Amniotic stem cell (primary cell): ENCODE results near the gene ZNF212.
"Not testable (repeated sequence)": the region's sequence is repeated elsewhere in the genome, so short reads cannot be mapped to it uniquely, and the experiment has no call there.

ENCODE experiments used
- DNase-seq: peaks from one replicate; lab custom pipeline; 2025; lab: John Stamatoyannopoulos, UW

Gene ZNF212

GRCh38 chr7:149218469-149219420 lies 20.7 kb upstream of the ZNF212 start:
- no peak for DNase-seq

DNA sequence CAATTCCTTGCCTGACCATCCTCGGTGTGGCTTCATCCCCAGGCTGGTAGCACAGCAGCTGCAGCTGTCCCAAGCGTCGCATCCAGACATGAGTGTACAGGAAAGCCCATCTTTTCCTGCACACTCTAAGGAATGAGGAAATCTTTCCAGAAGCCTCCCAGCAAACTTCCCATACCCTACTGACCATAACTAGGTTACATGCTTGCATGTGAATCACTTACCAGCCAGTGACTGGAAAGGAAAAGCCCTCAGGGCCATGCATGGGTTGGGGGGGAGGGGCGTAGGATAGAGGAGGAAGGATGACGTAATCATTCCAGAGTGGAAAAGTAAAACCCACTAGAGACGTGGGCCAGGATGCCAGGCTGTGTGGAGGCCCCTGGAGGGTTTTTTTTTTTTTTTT lies 18.9 kb upstream of the ZNF212 start:
- DNase-seq = no peak

DNA sequence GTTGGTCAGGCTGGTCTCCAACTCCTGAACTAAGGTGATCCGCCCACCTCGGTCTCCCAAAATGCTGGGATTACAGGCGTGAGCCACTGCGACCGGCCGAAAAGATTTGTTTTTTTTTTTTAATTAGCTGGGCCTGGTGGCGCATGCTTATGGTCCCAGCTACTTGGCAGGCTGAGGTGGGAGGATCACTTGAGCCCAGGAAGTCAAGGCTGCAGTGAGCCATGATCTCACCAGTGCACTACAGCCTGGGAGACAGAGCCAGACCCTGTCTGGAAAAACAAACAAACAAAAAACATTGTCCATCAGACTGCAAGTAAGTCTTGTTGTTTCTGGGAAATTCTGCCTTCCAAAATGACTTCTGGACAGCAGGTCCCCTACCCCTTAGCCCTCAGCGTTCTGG lies 16.3 kb upstream of the ZNF212 start:
- DNase-seq = no peak

DNA sequence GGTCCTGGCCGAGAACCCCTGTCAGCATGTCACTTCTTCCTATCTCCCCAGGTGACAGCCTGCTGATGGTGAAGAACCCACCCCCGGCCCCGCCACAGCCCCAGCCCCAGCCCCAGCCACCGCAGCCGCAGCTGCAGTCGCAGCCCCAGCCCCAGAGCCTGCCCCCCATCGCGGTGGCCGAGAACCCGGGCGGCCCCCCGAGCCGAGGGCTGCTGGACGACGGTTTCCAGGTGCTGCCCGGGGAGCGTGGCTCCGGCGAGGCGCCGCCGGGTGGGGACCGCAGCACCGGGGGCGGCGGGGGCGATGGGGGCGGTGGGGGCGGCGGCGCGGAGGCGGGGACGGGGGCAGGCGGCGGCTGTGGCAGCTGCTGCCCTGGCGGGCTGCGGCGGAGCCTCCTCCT lies 15.7 kb upstream of the ZNF212 start:
- no peak for DNase-seq

- DNase-seq = no peak
Measured at GRCh38 chr7:149224352-149224751, 15.1 kb upstream of the ZNF212 start.

DNA sequence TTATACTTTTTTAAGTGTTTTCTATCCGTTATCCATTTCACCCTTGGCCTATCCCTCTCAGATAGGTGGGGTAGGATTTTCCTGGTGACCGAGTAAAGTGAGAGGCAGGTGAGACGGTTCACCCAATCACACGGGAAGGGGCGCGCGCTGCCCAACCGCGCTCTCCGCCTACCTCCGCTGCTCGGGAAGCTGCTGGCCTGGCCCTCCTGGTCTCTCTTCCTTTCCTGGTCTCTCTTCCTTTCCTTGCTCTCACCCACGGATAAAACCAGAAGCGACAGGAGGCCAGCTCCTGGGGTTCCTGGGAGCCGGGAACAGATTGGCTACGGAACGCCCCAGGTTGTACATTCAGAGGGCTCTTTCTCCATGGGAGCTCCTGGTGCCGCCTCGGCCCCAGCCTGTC lies 14.3 kb upstream of the ZNF212 start:
- no peak for DNase-seq

DNA sequence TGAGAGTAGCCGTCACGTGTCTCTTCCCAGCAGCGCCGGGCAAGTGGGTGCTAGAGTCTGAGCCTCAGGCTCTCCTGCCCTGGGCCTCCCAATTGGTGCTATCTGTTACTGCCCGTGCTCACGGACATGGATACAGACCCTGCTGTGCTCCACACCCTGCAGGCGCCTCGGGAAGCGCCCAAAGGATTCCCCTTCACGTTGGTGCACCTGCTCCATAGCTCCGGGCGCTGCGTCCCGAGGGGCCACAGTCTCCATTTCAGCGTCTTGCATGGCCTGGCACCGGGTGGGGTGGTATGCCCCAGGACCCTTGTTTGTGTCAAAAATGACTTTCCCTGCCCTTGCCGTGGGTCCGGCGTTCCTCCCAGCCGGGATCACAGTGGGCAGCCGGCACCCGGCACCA lies 13.8 kb upstream of the ZNF212 start:
- DNase-seq = no peak

DNA sequence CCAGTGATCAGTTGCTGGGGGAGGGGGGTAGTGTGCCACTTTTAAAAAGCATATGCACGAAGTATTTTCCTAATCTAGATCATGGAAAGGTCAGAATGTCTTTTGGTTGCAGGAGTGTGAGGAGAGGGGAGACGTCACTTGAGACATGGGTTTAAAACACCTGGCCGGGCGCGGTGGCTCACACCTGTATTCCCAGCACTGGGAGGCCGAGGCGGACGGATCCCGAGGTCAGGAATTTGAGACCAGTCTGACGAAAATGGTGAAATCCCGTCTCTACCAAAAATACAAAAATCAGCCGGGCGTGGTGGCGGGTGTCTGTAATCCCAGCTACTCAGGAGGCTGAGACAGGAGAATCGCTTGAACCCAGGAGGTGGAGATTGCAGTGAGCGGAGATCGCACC lies 13.1 kb upstream of the ZNF212 start:
- not testable (repeated sequence) for DNase-seq

GRCh38 chr7:149226840-149227494 lies 12.5 kb upstream of the ZNF212 start:
- DNase-seq = no peak

- no peak for DNase-seq
Measured at GRCh38 chr7:149228831-149229471, 10.5 kb upstream of the ZNF212 start.

DNA sequence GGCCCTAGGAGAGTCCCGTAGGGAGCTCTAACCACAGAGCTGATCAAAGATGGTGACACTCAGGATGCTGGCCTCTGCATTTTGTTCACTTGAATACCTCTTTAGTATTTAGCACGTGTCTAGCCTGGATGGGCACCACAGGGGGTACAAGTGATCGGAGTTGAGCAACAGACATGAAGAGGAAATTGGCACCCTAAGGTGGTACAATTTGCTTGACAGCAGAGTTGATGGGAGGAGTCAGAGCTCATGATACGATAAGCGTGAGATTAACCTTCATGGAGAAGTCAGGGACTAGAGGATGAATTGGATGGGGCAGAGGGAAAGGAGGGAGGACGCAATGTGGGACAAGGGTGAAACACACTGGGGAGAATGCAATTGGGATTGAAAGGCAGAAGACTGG lies 9.9 kb upstream of the ZNF212 start:
- DNase-seq = no peak

DNA sequence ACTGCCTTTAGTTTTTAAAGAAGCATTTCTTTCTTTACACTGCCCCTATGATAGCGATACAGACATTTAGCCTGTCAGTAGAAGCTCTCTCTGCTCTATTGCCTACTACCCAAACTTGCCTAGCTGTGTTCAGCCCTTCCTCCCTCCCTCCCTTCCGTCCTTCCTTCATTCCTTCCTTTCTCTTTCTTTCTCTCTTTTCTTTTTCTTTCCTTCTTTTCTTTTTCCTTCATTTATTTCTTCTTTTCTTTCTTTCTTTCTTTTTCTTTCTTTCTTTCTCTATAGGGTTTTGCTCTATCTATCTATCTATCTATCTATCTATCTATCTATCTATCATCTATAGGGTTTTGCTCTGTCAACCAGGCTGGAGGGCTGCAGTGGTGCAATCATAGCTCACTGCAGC lies 7.1 kb upstream of the ZNF212 start:
- no peak for DNase-seq

GRCh38 chr7:149233655-149234204 lies 5.7 kb upstream of the ZNF212 start:
- DNase-seq = peak; percentile 59

- no peak for DNase-seq
Measured at GRCh38 chr7:149237502-149237901, 1.9 kb upstream of the ZNF212 start.

GRCh38 chr7:149238051-149238450 lies 1.4 kb upstream of the ZNF212 start:
- no peak for DNase-seq

DNA sequence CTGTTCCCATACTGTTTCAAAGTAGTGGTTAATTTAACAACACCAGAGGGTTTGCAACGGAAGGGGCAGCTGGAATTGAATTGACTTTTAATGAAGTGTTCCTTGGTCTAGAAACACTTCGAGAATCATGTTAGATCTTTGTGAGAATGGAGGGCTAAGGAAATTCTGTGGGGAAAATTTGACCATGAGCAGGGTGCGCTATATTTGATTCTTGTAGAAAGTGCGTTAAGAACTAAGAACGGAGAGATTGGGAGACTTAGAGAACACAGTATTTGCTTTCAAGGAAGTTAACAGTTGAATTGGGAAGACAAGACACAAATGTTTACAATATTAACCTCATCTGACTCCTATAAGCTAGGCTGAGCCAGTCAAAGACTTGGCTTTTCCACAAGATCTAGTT lies 1.2 kb downstream of the ZNF212 start:
- no peak for DNase-seq

DNA sequence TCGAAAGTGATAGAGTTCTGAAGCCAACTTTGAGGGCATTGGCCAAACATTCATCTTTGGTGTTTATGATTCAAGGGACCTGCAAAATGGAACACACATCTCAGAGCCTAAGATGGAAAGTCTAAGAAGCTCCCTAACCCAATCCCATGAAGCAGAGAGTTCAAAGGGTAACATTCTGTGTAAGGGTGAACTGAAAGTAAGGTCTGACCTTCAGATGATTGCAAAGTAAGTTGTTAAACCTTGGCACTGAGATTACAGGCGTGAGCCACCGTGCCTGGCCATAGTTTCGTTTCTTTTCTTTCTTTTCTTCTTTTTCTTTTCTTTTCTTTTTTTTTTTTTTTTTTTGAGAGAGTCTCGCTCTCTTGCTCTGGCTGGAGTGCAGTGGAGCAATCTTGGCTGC lies 2.2 kb downstream of the ZNF212 start:
- DNase-seq = no peak

- no peak for DNase-seq
Measured at GRCh38 chr7:149245244-149245643, 5.8 kb downstream of the ZNF212 start.

DNA sequence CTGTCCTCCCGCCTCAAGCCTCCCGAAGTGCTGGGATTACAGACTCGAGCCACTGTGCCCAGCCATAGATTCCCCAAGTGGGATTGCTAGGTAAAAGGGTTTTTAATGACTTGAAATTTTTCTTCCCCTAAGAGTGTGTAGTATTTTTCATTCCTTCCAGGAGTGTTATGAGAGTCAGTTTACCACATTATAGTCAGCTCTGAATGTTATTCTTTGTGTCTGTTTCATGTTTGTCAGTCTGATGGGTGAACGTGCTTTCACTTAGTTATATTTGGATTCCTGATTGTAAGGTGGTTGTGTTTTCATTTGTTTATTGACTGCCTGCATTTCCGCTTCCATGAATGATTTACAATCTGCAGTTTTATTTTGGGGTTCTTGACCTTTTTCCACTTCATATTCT lies 6.3 kb downstream of the ZNF212 start:
- DNase-seq = no peak

DNA sequence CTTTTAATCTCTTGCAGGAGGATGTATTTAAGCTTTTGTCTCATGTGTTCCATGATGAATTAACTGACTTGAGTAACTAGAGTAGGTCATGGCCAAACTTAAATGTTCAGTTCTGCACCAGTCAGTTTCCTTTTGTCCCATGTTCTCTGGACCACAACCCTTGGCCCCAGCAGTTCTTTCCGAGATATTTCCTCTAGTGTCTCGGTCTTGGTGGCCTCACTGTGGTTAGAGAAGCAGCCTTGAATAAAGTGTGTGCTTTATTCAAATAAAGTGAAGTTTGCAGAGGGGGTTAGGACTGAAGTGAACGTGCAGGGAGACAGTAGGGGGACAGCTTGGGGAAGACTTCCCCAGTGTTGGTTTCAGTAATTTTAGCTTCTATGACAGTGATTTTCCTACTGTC lies 9.3 kb downstream of the ZNF212 start:
- DNase-seq = no peak

DNA sequence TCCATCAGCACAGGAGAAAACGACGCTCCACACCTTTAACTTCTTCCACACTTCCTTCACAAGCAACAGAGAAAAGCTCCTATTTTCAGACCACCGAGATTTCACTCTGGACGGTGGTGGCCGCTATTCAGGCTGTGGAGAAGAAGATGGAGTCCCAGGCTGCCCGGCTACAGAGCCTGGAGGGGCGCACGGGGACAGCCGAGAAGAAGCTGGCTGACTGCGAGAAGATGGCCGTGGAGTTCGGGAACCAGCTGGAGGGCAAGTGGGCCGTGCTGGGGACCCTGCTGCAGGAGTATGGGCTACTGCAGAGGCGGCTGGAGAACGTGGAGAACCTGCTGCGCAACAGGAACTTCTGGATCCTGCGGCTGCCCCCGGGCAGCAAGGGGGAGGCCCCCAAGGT lies 10.7 kb downstream of the ZNF212 start:
- DNase-seq = not testable (repeated sequence)

GRCh38 chr7:149251518-149251917 lies 12.1 kb downstream of the ZNF212 start:
- not testable (repeated sequence) for DNase-seq

GRCh38 chr7:149252378-149252777 lies 12.9 kb downstream of the ZNF212 start:
- no peak for DNase-seq
